HG02852 (cell line): ENCODE data around the gene ODAD3.
"Not testable (repeated sequence)": the region's sequence is repeated elsewhere in the genome, so short reads cannot be mapped to it uniquely, and the experiment has no call there.

Experiments used
- ATAC-seq: cut with Tn5 transposase; IDR thresholded peaks from one replicate; pipeline ENCODE4 v1.9.1; 2021; ENCODE audit warnings: mild to moderate bottlenecking, moderate library complexity; ENCODE audit not compliant: unreplicated experiment

ODAD3 gene

DNA sequence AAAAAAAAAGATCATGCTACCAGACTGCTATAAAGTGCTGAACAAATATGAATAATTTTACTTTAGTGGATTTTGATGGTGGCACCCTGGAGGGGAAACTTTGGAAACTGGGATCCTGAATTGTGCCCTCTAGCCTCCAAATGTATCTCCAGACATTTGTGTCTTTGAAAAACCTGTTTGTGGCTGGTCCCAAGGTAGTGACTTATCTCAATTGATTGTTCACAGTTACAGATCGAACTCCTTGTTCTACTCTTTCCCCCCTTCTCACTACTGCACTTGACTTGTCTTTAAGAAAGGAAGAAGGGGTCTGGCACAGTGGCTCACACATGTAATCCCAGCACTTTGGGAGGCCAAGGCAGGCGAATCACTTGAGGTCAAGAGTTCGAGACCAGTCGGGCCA lies 26.3 kb downstream of the ODAD3 start:
- ATAC-seq: no peak

DNA sequence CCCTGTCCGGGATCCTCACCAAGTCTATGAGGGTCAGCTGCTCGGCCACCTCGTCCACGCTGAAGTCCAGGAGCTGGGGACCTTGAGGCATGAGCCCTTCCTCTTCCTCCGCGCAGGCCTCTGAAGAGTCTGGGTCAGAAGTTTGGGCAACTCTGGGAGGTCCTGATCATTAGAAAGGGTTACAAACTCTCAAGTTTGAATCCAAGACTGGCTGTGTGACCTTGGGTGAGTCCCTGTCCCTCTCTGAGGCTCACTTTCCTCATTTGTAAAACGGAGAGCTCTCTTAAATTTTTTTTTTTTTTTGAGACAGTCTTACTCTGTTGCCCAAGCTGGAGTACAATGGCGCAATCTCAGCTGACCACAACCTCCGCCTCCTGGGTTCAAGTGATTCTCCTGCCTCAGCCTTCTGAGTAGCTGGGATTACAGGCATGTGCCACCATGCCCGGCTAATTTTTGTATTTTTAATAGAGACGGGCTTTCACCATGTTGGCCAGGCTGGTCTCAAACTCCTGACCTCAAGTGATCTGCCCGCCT lies 28.2 kb downstream of the ODAD3 start:
- not testable (repeated sequence) for ATAC-seq

DNA sequence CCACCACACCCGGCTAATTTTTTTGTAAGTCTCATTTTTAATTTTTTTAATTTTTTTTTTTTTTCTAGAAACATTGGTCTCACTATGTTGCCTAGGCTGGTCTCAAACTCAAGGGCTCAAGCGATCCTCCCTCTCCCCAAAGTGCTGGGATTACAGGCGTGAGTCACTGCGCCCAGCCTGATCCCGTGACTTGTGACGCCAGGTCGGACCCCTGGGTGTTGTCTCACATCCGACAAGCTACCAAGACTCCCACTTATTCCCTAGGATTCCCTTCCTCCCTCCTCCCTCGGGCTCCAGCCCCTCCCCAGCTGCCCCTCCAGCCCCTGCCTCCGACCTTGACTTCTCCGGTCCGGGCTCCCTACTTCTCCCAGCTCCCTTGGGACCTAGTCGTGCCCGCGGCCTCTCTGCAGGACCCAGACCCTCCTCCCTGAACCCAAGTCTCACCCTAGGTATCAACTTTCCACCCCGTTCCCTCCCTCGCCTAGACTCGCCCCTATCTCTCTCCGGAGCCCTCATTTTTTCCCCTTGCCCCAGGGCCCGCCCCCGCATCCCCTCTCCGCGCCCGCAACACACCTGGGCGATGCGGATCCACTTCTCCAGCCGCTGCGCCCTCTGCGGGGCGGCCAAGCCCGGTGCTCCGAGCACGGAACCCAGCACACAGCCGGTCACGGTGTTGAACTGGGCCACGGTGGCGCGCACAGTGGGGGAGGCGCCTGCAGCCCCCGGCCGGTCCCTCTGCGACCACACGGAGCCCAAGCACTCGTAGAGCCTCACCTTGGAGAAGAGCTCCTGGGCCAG lies 28.9 kb downstream of the ODAD3 start:
- no peak for ATAC-seq

DNA sequence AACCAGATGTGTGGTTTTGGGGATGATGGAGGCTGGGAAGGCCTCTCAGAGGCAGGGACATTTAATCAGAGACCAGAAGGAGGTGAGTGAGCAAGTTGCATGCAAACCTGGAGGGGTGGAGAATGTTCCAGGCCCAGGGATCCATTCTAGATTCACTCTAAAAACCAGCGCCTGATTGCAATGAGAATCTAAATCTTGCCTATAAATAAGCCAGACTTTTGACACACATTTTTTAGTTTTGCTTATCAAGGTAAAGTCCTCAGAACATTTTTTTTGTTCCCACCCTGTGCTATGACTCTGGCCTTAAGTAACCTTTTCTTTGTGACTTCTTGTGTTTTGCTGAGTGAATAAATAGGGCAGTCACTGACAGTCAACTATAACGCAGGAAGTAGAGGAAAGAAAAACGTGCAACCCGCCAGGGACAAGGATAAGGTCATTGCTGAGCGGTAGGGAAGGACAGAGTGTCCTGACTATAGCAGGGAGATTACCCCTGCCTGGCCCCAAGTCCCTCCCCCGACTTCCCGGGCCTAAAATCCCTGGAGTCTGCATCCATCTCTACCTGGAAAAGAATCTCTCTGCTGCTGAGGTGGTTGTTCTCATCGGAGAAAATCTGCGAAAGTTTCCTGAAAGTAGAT lies 30.2 kb downstream of the ODAD3 start:
- ATAC-seq: no peak

DNA sequence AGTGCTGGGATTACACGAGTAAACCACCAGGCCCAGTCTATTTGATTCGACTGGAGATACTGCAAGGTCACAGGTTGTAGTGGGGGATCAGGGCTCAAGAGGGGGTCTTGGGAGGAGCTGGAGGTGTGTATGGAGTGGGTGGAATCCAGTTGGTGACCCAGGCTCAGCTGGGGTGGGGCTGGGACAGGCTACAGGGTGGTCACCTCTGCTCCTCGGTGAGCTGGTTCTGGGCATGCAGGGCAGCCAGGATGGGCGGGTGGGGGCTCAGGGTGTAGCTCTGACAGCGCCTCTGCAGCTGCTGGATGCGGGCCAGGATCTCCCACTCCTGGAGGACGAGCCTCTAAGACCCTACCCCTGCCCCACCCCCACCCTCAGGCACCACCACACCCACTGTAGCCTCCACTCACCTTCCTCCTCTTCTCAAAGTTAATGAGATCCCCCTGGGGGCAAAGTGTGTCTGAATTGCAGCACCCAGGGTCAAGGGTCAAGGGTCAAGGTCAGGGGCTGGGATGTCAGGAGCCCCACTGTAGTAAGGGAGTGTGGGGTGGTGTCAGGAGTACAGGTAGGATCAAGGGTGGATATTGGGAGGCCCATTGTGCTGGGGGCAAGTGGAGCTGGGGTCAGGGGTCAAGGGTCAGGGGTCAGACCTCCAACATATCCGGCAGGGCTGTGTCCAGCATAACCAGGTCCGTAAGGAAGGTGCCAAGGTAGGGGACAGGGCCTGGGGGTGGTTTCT lies 32.9 kb downstream of the ODAD3 start:
- no peak for ATAC-seq

DNA sequence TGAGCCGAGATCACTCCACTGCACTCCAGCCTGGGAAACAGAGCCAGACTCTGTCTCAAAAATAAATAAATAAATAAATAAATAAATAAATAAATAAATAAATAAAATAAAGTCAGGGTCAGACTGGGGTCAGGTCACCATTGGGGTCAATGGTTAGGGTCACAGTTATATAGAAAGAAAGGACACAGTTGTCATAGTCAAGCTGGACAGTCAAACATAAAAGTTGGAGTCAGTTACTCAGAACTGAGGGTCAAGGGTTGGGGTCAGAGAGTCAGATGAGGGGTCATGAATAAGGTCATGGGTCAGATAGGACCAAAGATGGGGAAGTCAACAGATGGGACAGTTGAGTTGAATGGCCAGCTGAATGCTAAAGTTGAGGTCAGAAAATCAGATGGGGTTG lies 34.1 kb downstream of the ODAD3 start:
- no peak for ATAC-seq

DNA sequence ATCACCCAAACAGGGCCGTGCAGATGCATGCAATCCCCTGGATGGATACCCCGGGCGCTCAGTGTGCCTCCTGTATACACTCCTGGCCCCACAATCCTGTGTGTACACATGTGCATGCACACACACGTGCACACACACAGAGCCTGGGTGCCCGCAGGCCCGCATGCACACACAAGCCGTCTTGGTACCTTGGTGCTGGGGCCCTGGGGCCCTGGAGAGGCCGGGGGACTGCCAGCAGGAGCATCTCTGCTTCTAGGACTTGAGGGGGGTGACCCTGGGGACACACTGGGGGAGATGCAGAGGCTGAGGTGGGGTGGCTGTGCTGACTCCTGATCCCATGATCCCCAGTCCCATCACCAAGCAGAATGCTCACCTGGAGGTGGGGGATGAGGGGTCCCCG lies 35.3 kb downstream of the ODAD3 start:
- no peak for ATAC-seq

DNA sequence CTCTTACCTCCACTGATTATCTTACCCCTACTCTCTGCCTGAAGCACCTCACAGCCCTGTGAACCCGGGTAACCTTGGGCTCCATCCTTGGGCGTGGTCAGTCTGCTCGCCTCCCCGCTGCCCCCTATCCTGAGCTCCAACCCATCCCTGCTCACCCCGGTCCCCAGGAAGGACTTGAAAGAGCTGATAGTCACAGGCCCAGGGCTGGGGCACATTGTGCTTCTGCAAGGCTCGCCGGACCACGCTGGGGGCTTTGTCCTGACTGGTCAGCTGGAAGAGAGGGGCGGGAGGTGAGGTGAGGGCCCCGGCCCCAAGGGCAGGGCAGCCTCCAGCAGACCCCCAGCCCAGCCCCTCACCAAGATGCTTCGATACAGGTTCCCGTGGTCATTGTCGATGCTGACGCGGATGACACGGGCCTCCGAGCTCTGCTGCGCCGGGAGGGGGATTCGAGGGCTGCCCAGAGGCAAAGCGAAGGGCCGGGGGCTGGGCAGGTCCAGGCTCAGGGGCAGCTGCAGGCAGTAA lies 37.8 kb downstream of the ODAD3 start:
- ATAC-seq: no peak

DNA sequence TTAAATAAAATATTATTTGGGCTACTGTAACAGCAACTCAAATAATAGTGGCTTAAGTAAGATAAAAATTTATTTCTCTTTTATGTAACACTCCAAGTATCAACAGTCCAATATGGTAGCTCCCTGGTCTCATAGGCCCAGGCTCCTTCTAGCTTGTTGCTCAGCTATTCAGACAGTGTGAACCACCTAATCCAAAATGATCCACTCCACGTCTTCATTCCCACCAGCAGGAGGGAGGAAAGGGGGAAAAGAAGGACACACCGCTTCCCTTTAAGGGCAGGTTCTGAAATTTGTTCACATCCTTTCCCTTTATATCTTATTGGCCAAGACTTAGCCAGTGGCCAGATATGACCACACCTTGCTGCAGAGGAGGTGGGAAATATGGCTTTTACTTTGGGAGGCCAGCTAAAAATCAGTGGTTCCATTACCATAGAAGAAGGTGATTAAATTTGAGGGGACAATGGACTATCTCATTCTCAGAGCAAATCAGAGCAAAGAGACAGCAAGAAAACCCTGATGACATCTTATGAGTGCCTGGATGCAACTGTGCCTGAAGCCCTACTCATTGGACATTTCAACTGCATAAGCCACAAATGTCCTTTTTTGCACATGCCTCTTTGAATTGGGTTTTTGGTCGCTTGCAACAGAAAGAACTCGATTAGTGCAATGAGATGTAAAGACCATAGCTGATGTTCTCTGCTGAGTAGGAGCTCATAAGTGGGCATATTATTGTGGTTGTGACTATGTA lies 43.8 kb downstream of the ODAD3 start:
- no peak for ATAC-seq

DNA sequence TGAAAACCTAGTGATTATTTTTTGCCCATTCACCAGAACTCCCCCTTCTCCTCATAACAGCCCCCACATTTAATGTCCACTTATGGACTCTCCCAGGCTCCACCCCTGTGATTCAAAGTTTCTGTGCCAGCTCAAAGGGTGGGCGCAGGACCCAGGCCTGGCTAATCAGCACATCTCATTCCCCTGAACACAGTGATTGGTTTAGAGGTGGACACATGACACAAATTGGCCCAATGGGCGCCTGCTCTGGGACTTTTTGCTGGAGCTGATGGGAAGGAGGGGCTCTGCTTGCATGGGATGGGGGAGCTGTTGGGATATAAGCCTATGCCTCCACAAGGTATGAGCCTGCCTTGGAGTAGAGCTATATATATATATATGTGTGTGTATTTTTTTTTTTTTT lies 44.6 kb downstream of the ODAD3 start:
- ATAC-seq: no peak

DNA sequence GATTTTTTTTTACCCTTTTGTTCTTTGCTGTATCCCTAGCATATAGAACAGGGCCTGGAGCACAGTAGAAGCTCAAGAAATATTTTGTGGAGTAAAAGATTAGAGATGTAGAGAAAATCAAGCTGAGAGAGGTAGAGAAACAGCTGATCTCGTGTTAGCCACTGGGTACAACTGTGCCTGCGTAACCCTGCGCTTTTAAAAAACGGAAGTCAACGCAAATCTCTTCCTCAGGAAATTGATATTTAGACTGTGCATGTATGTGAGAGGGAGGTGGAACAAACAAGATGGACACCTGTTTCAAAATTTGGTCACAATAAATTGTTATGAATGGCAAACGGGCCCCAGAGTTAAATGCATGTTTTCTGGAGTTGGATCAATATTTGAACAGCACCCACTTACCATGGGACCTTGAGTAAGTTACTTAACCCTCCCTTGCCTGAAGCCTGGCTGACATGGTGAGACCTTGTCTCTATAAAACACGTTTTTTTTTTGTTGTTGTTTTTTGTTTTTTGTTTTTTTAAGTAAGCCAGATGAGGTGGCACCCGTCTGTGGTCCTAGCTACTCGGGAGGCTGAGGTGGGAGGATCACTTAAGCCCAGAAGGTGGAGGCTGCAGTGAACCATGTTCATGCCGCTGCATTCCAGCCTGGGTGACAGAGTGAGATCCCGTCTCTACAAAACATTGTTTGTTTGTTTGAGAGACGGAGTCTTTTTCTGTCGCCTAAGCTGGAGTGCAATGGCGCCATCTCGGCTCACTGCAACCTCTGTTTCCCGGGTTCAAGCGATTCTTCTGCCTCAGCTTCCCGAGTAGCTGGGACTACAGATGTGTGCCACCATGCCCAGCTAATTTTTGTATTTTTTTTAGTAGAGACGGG lies 47.5 kb downstream of the ODAD3 start:
- no peak for ATAC-seq

DNA sequence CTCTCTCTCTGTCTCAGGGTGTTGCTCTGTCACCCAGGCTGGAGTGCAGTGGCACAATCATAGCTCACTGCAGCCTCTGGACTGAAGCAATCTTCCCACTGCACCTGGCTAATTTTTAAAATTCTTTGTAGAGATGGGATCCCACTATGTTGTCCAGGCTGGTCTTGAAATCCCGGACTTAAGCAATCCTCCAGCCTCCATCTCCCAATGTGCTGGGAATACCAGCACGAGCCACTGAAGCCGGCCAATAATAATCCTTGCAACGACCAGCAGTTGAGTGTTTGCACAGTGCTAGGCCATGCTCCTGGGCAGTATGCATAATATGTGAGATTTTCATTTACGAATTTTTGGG lies 50.2 kb downstream of the ODAD3 start:
- no peak for ATAC-seq

DNA sequence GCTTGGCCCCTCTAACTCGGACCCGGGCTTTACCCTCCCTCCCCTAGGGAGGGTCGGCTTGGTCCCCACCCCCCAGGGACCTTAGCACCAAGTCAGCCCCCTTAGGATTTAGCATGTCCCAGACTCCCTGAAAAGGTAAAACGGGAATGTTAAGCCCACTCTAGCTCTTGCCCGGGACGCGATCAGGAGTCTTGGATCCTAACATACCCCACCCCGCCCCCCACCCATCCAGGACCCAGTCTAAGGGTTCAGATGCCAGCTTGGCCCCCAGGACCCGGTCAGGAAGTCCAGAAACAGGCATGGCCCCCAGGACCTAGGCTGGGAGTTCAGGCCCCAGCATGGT lies 51.2 kb downstream of the ODAD3 start:
- no peak for ATAC-seq

DNA sequence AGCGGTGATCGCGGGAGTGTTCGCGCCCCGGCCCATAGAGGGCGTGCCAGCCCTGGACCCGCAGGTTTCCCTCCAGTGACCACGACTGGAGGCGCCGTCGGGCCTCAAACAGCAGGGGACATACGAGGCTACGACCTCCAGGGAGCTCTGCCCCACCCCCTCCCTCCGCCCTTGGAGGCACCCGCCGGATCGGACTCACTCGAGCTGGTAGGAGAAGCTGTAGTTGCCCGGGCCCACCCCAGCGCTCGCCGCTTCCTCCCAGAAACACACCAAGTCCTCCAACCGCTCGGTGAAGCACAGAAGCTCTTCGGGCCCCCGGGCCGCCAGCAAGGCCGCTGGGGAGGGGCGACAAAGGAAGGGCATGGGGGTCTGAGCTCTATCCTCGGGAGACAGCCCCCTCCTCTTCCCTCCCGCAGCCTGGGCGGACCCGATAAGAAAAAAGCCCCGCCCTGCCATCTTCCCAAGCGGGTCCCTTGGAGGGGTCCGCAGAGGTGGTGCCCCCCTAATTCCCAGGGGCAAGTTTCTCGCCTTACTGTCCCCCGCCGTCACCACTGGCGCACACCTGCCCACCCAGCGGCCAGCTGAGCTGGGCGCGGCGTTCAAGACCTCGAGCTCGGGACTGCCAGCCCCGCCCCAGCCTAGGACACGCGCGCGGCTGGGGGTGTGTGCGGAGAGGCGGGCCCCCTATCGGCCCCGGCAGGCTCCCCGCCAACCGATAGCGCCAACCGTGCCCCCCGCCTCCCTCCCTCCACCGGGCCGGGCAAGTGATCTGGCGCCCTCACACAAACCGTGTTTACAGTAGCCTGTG lies 51.8 kb downstream of the ODAD3 start:
- no peak for ATAC-seq

DNA sequence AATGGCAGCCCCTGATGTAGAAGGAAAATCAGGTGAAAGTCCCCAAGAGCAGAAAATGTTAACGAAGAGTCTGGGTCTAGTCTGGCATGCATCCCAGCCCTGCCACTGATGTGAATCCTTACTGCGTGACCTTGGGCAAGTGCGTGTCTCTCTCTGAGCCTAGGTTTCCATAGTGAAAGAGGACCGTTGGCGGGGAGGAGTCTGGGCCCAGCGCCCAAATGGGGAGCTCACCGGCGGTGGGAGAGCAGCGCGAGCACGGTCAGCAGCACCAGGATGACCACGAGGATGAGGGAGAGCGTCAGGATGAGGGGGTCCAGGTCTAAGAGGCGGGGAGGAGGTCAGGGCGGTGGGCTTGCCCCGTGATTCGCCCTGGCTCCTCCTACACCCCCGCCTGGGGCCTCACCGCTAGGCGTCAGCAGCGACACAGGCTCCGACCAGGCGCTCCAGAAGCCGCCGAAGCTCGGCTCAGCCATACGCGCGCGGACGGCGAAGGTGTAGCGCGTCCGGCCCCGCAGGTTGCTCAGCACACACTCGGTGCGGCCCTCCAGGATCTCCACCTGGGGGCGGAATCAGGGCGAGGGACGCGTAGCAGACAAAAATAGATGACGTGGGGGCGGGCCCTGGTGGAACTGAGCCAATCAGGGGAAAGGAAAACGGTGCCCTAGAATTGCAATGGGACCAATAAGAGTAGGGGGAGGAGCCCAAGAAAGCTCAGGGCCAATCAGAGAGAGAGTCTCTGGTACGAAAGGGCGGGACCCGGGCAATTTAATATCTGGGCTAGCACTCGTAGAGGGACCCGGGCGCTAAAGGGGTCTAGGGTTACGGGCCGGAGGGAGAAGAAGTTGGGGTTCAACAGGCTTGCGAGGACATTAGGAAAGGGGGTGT lies 54.0 kb downstream of the ODAD3 start:
- peak; percentile 83 for ATAC-seq

DNA sequence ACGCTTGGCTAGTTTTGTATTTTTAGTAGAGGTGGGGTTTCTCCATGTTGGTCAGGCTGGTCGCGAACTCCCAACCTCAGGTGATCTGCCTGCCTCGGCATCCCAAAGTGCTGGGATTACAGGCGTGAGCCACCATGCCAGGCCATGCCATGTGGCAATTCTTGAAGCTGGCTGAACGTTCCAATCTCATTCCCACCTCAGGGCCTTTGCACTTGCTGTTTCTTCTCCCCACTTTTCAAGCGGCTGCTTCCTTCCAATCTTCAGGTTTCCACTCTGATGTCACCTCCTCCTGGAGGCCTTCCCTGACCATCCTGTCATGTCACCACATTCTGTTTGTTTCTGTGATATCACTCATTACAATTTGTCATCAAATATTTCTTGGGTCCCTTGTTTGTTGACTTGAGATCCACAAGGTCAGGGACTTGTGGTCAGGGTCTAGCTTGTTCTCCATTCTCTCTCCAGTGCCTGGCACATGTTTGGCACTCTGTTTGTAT lies 55.0 kb downstream of the ODAD3 start:
- ATAC-seq: no peak

DNA sequence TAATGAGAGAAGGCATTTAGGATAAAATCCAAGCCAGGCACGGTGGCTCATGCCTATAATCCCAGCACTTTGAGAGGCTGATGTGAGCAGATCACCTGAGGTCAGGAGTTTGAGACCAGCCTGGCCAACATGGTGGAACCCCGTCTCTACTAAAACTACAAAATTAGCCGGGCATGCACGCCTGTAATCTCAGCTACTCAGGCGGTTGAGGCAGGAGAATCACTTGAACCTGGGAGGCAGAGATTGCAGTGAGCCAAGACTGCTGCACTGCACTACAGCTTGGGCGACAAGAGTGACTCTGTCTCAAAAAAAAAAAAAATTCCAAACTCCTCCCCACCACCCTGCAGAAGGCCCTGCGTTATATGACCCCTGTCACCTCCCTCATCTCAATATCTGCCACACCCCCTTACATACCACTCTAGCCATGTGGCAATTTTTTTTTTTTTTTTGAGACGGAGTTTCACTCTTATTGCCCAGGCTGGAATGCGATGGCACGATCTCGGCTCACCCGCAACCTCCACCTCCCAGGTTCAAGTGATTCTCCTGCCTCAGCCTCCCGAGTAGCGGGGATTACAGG lies 55.6 kb downstream of the ODAD3 start:
- not testable (repeated sequence) for ATAC-seq
